HG03432 (cell line): ENCODE measurements around the gene FNDC11.
"Not testable (repeated sequence)": the region's sequence is repeated elsewhere in the genome, so short reads cannot be mapped to it uniquely, and the experiment has no call there.

Experiments used
- ATAC-seq: cut with Tn5 transposase; IDR thresholded peaks from one replicate; pipeline ENCODE4 v1.9.1; 2021; ENCODE audit warnings: mild to moderate bottlenecking, moderate library complexity; ENCODE audit not compliant: unreplicated experiment

FNDC11 gene

DNA sequence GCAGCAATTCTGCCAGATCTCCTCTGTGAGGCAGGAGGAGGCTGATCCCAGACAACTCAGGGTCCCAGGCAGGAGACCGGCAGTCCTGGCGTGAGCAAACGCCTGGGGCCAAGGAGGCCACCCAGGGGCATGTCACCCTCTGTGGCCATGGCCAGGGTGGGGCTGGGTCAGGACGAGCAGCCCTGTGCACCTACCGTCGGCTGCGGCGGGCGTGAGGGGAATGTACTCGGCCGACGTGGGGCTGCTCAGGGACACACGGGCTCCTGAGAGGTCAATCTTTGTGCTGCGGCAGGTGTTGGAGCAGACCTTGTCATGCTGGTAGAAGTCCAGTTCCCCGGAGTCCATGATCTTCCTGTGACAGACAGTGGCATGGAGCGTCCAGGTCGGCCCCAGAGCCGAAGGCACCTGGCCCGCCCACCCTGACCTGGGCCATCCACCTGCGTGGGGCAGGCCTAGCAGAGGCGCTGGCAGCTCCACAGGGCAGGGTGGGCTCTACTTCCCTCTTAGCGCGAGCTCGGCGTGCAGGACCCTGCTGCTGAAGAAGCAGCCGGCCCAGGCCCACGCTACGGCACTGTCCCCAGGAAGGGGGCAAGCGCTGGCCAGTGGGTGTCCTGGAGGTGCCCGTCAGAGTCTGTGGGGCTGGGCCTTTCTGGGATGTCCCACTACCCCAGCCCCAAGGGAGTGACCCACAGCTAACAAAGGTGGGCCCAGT, 41.6 kb downstream of the FNDC11 start:
- no peak for ATAC-seq

DNA sequence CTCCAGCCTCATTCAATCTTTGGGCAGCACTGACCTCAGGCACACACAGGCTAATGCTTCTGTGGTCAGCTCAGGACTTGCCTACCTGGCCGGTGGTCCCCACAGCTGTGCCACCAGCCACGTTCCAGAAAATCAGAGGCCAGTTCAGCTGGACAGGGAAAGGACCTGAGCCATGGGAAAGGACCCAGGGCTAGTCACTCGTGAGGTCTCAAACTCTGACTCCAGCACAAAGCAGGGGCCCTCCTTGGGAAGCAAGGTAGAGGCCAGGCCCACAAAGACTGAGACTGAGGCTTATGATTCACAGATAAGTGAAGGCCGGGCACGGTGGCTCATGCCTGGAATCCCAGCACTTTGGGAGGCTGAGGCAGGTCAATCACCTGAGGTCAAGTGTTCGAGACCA, 42.5 kb downstream of the FNDC11 start:
- no peak for ATAC-seq

DNA sequence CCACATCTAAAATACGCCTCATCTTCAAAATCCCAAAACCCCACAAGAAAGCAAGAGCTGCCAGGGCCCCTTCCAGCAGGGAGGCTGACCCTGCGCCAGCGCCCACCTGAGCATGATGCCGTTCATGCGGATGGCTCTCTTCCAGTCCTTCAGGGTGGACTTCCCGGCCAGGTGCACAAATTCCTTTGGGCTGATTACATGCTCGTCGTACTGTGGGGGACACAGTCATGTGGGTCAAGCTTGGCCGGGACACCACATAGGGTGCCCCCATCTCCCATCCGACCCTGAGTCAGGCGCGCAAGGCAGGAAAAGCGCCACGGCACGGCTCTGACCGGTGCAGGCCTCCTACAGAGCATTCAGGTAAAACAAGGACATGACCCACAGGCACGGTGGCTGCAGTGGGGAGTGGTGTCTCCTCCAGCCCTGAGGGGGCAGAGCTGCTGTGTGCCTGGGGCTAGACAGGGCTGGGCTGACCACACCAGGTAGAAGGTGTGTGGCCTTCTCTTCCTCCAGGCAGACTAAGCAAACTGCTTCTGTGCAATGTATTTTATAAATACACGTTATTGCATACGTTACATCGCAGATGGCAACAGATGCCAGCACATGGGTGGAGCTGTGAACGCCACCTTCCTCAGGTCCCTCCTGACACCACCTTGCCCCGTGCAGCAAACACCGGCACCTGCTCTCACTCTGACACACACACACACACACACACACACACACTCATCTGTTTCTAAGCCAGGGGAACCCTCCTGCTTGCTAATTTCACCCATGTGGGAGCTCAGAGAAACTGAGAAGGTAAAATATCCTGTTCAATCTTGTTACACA, 43.9 kb downstream of the FNDC11 start:
- no peak for ATAC-seq

DNA sequence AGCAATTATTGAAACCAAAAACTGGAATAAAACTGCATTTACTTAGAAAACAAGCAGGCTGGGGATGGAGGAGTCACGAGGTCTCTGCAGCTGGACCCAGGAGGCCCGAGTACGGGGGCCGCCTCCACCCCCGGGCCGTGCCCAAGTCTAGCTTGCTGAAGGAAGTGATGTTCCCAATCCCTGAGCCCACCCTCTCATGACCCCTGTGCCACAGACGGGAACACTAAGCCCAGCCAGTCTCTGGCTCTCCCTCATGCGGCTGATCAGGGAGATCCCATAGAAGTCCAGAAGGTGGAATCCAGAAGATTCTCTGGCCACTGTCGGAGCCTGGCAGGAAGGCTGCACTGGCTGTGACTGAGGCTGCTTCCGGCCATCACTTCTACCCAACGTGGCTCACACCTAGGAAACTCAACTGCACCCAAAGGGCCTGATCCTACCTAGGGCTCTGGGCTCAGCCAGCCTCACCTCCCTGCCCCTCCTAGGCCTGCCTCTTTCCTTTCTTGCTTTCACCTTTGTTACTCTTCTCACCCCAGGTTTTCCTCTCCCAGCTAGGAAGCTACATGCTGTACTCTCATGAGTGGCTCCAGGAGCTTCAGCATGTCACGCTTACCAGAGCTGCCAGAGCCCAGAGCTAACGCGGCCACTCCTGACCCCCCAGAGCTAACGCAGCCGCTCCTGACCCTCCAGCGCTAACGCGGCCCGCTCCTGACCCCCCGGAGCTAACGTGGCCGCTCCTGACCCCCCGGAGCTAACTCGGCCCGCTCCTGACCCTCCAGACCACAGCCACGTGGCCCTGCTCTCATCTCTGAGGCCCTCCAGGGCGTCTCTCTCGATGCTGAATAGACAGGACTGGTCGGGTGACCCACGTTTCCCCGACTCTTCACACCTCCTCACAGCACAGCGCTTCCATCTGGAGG, 44.8 kb downstream of the FNDC11 start:
- ATAC-seq = no peak

DNA sequence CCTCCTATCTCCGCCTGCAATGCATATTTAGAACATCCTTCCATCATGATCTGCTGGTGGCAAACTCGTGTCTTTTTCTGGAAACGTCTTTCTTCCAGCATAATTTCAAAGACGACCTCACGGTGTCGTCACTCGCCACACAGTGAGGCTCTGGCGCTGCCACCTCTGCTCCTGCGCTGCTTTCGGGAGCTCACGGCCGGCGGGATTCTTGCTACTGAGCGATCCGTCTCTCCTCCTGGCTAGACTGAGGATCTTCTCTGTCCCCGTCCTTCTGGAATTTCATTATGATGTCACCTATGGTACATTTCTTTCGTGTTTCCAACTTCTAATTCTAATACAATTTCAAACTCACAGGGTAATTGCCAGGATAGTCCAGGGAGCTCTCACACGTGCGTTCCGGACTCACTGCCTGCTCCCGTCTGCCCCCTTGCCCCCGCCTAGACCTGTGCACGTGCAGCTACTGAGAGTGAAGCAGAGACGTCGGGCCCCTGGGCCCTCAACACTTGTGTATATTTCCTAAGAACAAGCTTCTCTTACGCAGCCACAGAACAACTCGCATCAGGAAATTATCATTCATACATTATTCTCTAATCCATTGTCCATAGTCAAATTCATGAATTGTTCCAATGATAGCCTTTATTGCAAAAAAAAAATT, 45.6 kb downstream of the FNDC11 start:
- no peak for ATAC-seq

DNA sequence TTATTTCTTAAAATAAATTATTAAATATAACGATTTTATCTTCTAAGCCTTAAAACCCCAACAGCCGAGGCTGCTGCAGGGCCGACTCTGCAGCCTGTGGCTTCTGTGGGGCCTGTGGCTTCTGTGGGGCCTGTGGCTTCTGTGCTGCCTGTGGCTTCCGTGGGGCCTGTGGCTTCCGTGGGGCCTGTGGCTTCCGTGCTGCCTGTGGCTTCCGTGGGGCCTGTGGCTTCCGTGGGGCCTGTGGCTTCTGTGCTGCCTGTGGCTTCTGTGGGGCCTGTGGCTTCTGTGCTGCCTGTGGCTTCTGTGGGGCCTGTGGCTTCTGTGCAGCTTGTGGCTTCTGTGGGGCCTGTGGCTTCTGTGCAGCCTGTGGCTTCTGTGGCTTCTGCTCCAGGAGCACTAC, 47.7 kb downstream of the FNDC11 start:
- ATAC-seq = not testable (repeated sequence)

DNA sequence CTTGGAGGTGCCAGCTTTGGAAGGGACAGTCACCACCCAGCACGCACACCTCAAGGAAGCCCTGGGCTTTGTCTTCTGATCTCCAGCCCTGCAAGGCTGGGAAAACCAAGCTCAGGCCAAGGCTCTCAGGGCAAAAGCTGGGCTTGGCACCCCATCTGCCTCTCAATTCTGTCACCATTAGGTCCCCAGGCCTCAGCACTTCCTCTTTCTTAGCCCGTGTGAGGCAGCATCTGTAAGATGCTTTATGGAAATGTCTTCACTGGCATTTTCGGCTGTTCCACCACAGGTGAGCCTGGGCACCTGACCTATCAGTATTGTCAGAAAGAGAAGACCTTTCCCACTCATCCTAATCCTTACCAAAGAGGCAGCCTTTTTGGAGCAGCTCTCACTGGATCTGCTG, 48.4 kb downstream of the FNDC11 start:
- no peak for ATAC-seq
